Mucosa of rectum (tissue), 2 donors: Measurements from ENCODE around the gene AFF4.

Source experiments
- H3K27ac ChIP-seq, 2 donors: one replicate each; pipeline ENCODE4 v1.7.0; 2013; ENCODE audit warnings: inconsistent platforms in 2 of 2, low read depth in 2 of 2, low read length in 2 of 2
- H3K27me3 ChIP-seq, 2 donors: one replicate each; pipeline ENCODE4 v1.7.0; 2013; ENCODE audit warnings: low read length in 2 of 2; ENCODE audit not compliant: control insufficient read depth in 2 of 2, insufficient read depth in 2 of 2
- H3K36me3 ChIP-seq, 2 donors: one replicate each; pipeline ENCODE4 v1.7.0; 2013; ENCODE audit warnings: low read length in 2 of 2; ENCODE audit not compliant: control insufficient read depth in 2 of 2, insufficient read depth in 2 of 2
- H3K4me1 ChIP-seq, 2 donors: one replicate each; pipeline ENCODE4 v1.7.0; 2013; ENCODE audit warnings: low read length in 2 of 2, mild to moderate bottlenecking in 1 of 2; ENCODE audit not compliant: control insufficient read depth in 2 of 2, insufficient read depth in 2 of 2
- H3K4me3 ChIP-seq, 2 donors: one replicate each; pipeline ENCODE4 v1.7.0; 2013; ENCODE audit warnings: low read length in 2 of 2
- H3K9ac ChIP-seq, 2 donors: one replicate each; pipeline ENCODE4 v1.7.0; 2013; ENCODE audit warnings: low read length in 2 of 2, low read depth in 1 of 2, mild to moderate bottlenecking in 1 of 2
- H3K9me3 ChIP-seq, 2 donors: one replicate each; pipeline ENCODE4 v1.7.0; 2013; ENCODE audit warnings: low read length in 2 of 2; ENCODE audit not compliant: control insufficient read depth in 2 of 2
- donor health status: healthy.
- donor health status: Normal muscosa, but diverticular disease.

Gene AFF4

DNA sequence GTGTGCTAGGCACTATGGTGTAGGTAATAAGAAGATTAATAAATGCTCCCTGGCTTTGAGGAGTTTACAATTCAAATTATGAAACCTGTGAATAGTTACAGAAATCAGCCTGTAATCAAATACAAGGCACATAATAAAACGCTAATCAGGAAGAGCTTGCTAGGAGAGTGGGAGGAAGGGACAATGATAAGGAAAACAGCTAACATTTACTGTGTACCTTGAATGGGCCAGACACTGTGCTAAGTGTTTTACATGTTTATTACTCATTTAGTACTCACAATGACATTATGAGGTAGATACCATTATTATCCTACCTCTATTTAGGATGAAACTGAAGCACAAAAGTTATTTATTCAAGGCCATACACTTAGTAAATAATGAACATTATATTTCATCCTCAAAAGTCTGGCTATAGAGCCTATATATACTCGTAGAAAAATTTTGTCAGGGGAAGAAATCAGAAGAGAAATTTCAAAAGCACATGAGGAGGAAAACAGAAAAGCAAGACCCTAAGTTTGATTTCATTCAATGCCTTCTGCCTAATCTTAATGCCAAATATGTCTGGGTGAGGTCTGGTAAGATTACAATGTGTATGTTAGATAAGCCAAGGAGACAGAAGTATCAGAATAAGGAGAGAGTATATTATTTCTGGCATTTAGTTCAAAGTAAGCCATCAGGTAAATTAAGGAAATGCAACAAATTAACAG, 35.9 kb downstream of the AFF4 start:
- Histone ChIP-seq H3K4me3 (no peak overlapping the region), H3K36me3 (peaks cover 30 to 31% of the 10 kb centered on the region in 2 donors), H3K4me1 (peaks cover 0 to 4% of the 10 kb centered on the region in 2 donors), H3K9ac (no peak overlapping the region), H3K27ac (no peak overlapping the region), H3K9me3 (no peaks in the 10 kb centered on the region), H3K27me3 (no peaks in the 10 kb centered on the region)

DNA sequence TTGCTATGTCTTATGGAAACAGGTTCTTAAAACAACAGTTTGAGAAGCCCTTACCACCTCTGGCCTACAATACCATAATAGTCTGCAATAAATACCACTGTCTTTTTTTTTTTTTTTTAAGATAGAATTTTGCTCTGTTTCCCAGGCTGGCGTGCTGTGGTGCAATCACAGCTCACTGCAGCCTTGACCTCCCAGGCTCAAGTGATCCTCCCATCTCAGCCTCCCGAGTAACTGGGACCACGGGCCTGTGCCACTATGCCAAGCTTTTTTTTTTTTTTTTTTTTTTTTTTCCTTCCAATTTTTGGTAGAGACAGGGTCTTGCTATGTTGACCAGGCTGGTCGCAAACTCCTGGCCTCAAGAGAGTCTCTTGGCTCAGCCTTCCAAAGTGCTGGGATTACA, 37.0 kb downstream of the AFF4 start:
- Histone ChIP-seq H3K9me3 (no peaks in the 10 kb centered on the region), H3K36me3 (peaks cover 30 to 32% of the 10 kb centered on the region in 2 donors), H3K4me3 (no peak overlapping the region), H3K9ac (no peak overlapping the region), H3K4me1 (peaks cover 0 to 4% of the 10 kb centered on the region in 2 donors), H3K27me3 (no peaks in the 10 kb centered on the region), H3K27ac (no peak overlapping the region)

DNA sequence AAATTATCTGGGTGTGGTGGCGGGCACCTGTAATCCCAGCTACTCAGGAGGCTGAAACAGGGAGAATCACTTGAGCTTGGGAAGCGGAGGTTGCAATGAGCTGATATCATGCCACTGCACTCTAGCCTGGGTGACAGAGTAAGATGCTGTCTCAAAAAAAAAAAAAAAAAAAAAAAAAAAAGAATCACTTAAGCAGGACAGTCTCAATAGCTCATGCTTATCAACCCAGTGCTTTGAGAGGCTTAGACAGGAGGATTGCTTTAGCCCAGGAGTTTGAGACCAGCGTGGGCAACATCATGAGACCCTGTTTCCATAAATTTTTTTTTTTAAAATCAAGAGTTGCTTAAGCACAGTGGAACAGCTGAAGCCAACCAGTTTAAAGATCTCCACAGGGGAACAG, 47.3 kb downstream of the AFF4 start:
- H3K27me3 ChIP-seq, result no peaks in the 10 kb centered on the region
- H3K36me3 ChIP-seq, result peaks cover 15 to 30% of the 10 kb centered on the region in 2 donors
- H3K9me3 ChIP-seq, result no peaks in the 10 kb centered on the region
- H3K27ac ChIP-seq, result no peak overlapping the region
- no peaks in the 10 kb centered on the region for H3K4me1 ChIP-seq
- H3K9ac ChIP-seq, result no peak overlapping the region
- H3K4me3 ChIP-seq, result no peak overlapping the region

DNA sequence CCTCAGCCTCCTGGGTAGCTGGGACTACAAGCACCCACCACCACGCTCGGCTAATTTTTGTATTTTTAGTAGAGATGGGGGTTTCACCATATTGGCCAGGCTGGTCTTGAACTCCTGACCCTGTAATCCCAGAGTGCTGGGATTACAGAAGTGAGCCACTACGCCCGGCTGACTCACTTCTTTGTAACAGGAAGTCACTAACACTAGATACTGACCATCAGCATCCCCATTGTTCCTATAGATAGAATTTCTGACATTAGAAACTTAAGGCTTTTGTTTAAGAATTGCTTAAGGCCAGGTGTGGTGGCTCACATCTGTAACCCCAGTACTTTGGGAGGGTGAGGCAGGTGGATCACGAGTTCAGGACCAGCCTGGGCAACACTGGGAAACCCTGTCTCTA, 47.8 kb downstream of the AFF4 start:
- H3K4me1 ChIP-seq, result no peaks in the 10 kb centered on the region
- no peaks in the 10 kb centered on the region for H3K9me3 ChIP-seq
- H3K27ac ChIP-seq, result no peak overlapping the region
- no peak overlapping the region for H3K4me3 ChIP-seq
- H3K27me3 ChIP-seq, result no peaks in the 10 kb centered on the region
- H3K36me3 ChIP-seq, result peaks cover 19 to 28% of the 10 kb centered on the region in 2 donors
- H3K9ac ChIP-seq, result no peak overlapping the region

DNA sequence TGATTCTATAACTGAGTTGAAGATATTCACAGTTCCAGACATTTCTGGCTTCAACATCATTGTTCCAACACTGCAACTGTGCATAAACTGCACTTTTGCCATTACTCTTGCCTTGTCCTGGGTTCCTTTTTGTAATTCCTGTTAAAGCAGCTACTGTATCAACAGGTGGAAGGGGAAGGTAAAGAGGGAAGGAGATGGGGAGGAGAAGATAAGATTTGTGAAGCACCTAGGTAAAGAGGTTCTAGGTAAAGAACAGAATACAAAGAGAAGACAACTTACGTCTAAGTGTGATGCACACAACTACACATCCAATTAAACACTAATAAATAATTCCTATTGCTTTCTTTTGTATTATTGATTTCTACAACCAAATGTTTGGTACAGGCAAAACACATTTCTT, 53.7 kb downstream of the AFF4 start:
- H3K36me3 ChIP-seq, result peaks cover 13 to 24% of the 10 kb centered on the region in 2 donors
- H3K9me3 ChIP-seq, result no peaks in the 10 kb centered on the region
- H3K27ac ChIP-seq, result no peak overlapping the region
- H3K4me1 ChIP-seq, result no peaks in the 10 kb centered on the region
- H3K9ac ChIP-seq, result no peak overlapping the region
- H3K4me3 ChIP-seq, result no peak overlapping the region
- no peaks in the 10 kb centered on the region for H3K27me3 ChIP-seq

DNA sequence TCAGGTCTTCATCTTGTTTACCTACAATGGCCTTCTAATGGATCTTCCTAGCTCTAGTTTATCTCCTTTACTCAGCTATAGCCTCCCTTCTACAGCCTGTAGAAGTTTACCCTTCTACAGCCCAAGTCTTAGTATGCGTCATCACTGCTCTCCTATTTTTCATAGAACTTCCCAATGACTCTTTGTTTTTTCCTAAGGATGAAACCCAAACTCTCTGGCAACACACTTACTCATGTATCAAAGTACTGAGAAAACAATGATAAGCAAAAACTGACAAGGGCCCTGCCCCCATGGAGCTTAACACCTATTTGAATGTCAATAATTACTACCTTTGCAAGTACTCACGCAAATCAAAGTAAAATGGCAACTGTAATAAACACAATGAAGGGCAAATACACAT, 56.3 kb downstream of the AFF4 start:
- no peaks in the 10 kb centered on the region for H3K9me3 ChIP-seq
- H3K9ac ChIP-seq, result no peak overlapping the region
- no peaks in the 10 kb centered on the region for H3K27me3 ChIP-seq
- no peaks in the 10 kb centered on the region for H3K4me1 ChIP-seq
- H3K4me3 ChIP-seq, result no peak overlapping the region
- H3K27ac ChIP-seq, result no peak overlapping the region
- peaks cover 8 to 11% of the 10 kb centered on the region in 2 donors for H3K36me3 ChIP-seq

DNA sequence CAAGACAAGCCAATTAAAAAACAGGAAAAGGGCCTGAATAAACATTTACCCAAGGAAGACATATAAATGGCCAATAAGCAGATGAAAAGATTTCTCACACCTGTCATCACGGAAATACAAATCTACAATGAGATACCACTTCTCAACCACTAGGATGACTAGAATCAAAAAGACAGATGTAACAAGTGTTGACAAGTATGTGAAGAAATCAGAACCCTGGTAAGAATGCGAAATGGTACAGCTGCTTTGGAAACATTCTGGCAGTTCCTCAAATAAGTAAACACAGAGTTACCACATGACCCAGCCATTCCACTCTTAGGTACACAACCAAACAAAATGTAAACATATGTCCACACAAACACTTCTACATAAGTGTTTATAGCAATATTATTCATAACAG, 57.5 kb downstream of the AFF4 start:
- H3K36me3 ChIP-seq, result peaks cover 4% of the 10 kb centered on the region in 2 donors
- no peaks in the 10 kb centered on the region for H3K9me3 ChIP-seq
- H3K27ac ChIP-seq, result no peak overlapping the region
- H3K4me3 ChIP-seq, result no peak overlapping the region
- H3K27me3 ChIP-seq, result no peaks in the 10 kb centered on the region
- no peaks in the 10 kb centered on the region for H3K4me1 ChIP-seq
- no peak overlapping the region for H3K9ac ChIP-seq

DNA sequence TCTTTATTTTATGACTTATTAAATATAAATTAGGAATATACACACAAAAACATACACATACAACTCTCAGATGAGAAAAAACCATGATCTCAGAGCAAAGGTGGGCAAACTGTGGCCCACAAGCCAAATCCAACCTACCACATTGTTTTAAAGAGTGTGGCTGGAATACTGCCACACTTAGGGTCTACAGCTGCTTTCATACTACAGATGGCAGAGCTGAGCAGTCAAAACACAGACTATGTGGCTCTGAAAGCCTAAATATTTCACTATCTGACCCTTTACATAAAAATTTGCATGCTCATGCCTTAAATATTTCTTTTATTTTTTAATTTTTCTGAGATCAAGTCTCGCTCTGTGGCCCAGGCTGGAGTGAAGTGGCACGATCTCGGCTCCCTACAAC, 61.7 kb downstream of the AFF4 start:
- Histone ChIP-seq H3K36me3 (peaks cover 13 to 15% of the 10 kb centered on the region in 2 donors), H3K4me3 (no peak overlapping the region), H3K9ac (no peak overlapping the region), H3K27ac (no peak overlapping the region), H3K9me3 (no peaks in the 10 kb centered on the region), H3K27me3 (no peaks in the 10 kb centered on the region), H3K4me1 (no peaks in the 10 kb centered on the region)

DNA sequence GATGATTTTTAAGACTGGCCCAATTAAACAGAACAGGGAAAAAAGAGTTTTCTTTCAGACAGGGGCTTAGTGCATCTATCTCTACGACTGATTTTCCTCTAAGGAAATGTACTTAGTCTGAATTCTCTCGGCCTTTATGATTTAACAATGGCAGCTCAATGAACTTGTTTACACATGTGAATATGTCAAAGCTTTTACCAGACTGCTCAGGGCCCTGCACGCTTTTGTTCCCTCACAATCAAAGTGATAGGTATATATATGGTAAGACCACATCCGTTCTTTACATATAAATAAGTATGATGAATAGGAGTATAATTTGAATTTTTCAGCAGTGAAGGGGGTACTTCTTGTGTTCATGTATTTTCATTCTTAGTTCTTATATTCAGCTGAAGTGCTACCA, 62.4 kb downstream of the AFF4 start:
- H3K36me3 ChIP-seq, result peaks cover 20 to 22% of the 10 kb centered on the region in 2 donors

DNA sequence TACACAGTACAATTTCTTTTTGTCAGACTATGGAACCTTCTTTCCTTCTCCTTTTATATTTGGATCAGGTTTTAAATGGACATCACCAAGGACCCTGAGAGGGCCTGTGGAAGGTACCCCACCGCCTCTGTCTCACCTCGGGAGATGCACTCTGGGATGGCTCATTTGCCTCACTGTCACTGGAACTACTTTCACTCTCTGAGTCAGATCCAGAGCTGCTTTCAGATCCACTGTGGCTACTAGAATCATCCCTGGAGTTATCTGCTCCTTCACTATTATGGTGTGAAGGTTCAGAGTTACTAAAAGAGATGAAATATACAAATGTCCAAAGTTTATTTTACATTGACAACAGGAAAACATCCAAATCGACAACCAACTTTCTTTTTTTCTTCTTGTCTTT, 65.3 kb downstream of the AFF4 start:
- no peak overlapping the region for H3K9ac ChIP-seq
- H3K27me3 ChIP-seq, result no peaks in the 10 kb centered on the region
- H3K9me3 ChIP-seq, result no peaks in the 10 kb centered on the region
- no peak overlapping the region for H3K4me3 ChIP-seq
- peaks cover 37% of the 10 kb centered on the region in 2 donors for H3K36me3 ChIP-seq
- H3K4me1 ChIP-seq, result no peaks in the 10 kb centered on the region
- no peak overlapping the region for H3K27ac ChIP-seq

More for the DNA sequence above, 62.4 kb downstream of the AFF4 start:
- H3K27me3 ChIP-seq, result no peaks in the 10 kb centered on the region
- no peaks in the 10 kb centered on the region for H3K4me1 ChIP-seq
- H3K9ac ChIP-seq, result no peak overlapping the region
- no peak overlapping the region for H3K27ac ChIP-seq
- H3K4me3 ChIP-seq, result no peak overlapping the region
- no peaks in the 10 kb centered on the region for H3K9me3 ChIP-seq
